H1 (cell line): Measurements from ENCODE around the gene LHFPL6. TPM values are rescaled to one million over a fixed set of nuclear protein-coding genes. Genes with fewer than 3 reads are reported as not detected.

ENCODE experiments used
- CTCF ChIA-PET: fragments of 300-600 bp; sonication (Branson Sonifier 250); formaldehyde crosslinking; loops from one replicate; lab custom pipeline; 2021; ENCODE audit not compliant: partially characterized antibody; lab: Charles Lee
- POLR2A ChIA-PET: fragments of 300-600 bp; sonication (Branson Sonifier 250); formaldehyde crosslinking; loops from one replicate; lab custom pipeline; 2021; ENCODE audit warnings: inconsistent platforms; ENCODE audit not compliant: partially characterized antibody; lab: Charles Lee
- DNase-seq, 2 experiments: peaks; one replicate each; pipeline versions ENCODE4 v3.0.0 to v3.0.0-alpha.2; 2010 to 2022; ENCODE audit warnings: low spot score in 2 of 2, low read depth in 1 of 2, mixed read lengths in 1 of 2
- FAIRE-seq: peaks from 2 replicates; lab custom pipeline; 2011; peaks lifted over from hg19 to GRCh38; lab: Jason Lieb, UNC
- H2AFZ ChIP-seq: 2 replicates; pipeline ENCODE4 v1.8.1; 2012; ENCODE audit warnings: low read length, inconsistent platforms
- H2AK5ac ChIP-seq: 2 replicates; pipeline ENCODE4 v1.6.1; 2013; ENCODE audit warnings: low read depth, low read length
- H2BK120ac ChIP-seq: replicated peaks from 2 replicates; pipeline ENCODE3; 2013; ENCODE audit warnings: low read depth, low read length, inconsistent platforms
- H2BK12ac ChIP-seq: 2 replicates; pipeline ENCODE4 v1.6.1; 2013; ENCODE audit warnings: low read depth, low read length
- H2BK15ac ChIP-seq: 2 replicates; pipeline ENCODE4 v1.6.1; 2013; ENCODE audit warnings: low read length
- H2BK20ac ChIP-seq: 2 replicates; pipeline ENCODE4 v1.6.1; 2013; ENCODE audit warnings: low read length
- H2BK5ac ChIP-seq: 2 replicates; pipeline ENCODE4 v1.6.1; 2013; ENCODE audit warnings: low read depth, low read length
- H3K14ac ChIP-seq: 2 replicates; pipeline ENCODE4 v1.6.1; 2013; ENCODE audit warnings: inconsistent platforms; ENCODE audit not compliant: insufficient read length
- H3K18ac ChIP-seq: 2 replicates; pipeline ENCODE4 v1.6.1; 2013; ENCODE audit warnings: low read length; ENCODE audit errors: extremely low read depth
- H3K23ac ChIP-seq: 2 replicates; pipeline ENCODE4 v1.6.1; 2013; ENCODE audit warnings: inconsistent platforms; ENCODE audit not compliant: insufficient read length
- H3K23me2 ChIP-seq: 2 replicates; pipeline ENCODE4 v1.6.1; 2013; ENCODE audit warnings: low read depth, low read length
- H3K27ac ChIP-seq: 2 replicates; pipeline ENCODE4 v1.6.1; 2011; ENCODE audit warnings: low read depth, low read length, inconsistent platforms
- H3K27me3 ChIP-seq, 4 experiments: replicated peaks in 1 of 4; 1 replicate in 1 of 4; 2 replicates in 3 of 4; pipeline versions ENCODE4 v1.6.1 to v1.8.1; 2011 to 2013; ENCODE audit warnings: low read length in 3 of 4, mild to moderate bottlenecking in 3 of 4, inconsistent platforms in 2 of 4, mixed read lengths in 2 of 4, moderate library complexity in 1 of 4; ENCODE audit not compliant: control insufficient read depth in 3 of 4, insufficient read depth in 3 of 4; ENCODE audit errors: extremely low read depth in 1 of 4
- H3K36me3 ChIP-seq, 4 experiments: 2 replicates each; pipeline versions ENCODE4 v1.6.1 to v1.8.1; 2011 to 2013; ENCODE audit warnings: mild to moderate bottlenecking in 4 of 4, low read length in 3 of 4, moderate library complexity in 2 of 4, control low read depth in 1 of 4, inconsistent platforms in 1 of 4; ENCODE audit not compliant: insufficient read depth in 4 of 4, control insufficient read depth in 2 of 4
- H3K4ac ChIP-seq: replicated peaks from 2 replicates; pipeline ENCODE3; 2013; ENCODE audit warnings: low read length, low read depth, mixed read lengths, inconsistent platforms; ENCODE audit not compliant: insufficient read length
- H3K4me1 ChIP-seq, 4 experiments: replicated peaks in 1 of 4; 1 replicate in 1 of 4; 2 replicates in 3 of 4; pipeline versions ENCODE4 v1.6.1 to v1.8.1; 2011 to 2013; ENCODE audit warnings: low read length in 3 of 4, inconsistent platforms in 2 of 4, mixed read lengths in 1 of 4; ENCODE audit not compliant: insufficient read depth in 4 of 4, control insufficient read depth in 3 of 4
- H3K4me2 ChIP-seq, 2 experiments: 2 replicates each; pipeline versions ENCODE4 v1.6.1 to v1.8.1; 2011 to 2013; ENCODE audit warnings: low read depth in 2 of 2, low read length in 2 of 2, control low read depth in 1 of 2, inconsistent platforms in 1 of 2, mild to moderate bottlenecking in 1 of 2; ENCODE audit not compliant: insufficient read depth in 1 of 2
- H3K4me3 ChIP-seq, 4 experiments: fragments of 200-600, 300-600 bp in 1 of 4; sonication (generic), shearing (Covaris generic), sonication (Bioruptor Twin) in 1 of 4; 2 replicates each; pipeline versions ENCODE4 v1.5.1 to v1.8.1; 2011 to 2016; ENCODE audit warnings: low read length in 4 of 4, low read depth in 3 of 4, control low read depth in 2 of 4, inconsistent platforms in 2 of 4, mild to moderate bottlenecking in 2 of 4, mixed read lengths in 1 of 4, moderate library complexity in 1 of 4; ENCODE audit not compliant: insufficient read depth in 2 of 4; ENCODE audit errors: extremely low read depth in 1 of 4
- H3K56ac ChIP-seq: replicated peaks from 2 replicates; pipeline ENCODE3; 2013; ENCODE audit warnings: low read depth, mild to moderate bottlenecking, mixed read lengths, low read length, inconsistent platforms; ENCODE audit not compliant: insufficient read length
- H3K79me1 ChIP-seq: 2 replicates; pipeline ENCODE4 v1.6.1; 2013; ENCODE audit warnings: low read depth, low read length, control low read depth
- H3K79me2 ChIP-seq, 2 experiments: 2 replicates each; pipeline versions ENCODE4 v1.6.1 to v1.8.1; 2012 to 2013; ENCODE audit warnings: low read length in 2 of 2, mild to moderate bottlenecking in 2 of 2, inconsistent platforms in 1 of 2; ENCODE audit not compliant: insufficient read depth in 2 of 2, control insufficient read depth in 1 of 2
- H3K9ac ChIP-seq, 4 experiments: replicated peaks in 1 of 4; 1 replicate in 1 of 4; 2 replicates in 3 of 4; pipeline versions ENCODE4 v1.6.1 to v1.8.1; 2011 to 2013; ENCODE audit warnings: low read depth in 3 of 4, low read length in 3 of 4, control low read depth in 2 of 4, mild to moderate bottlenecking in 2 of 4, moderate library complexity in 2 of 4, inconsistent platforms in 1 of 4; ENCODE audit errors: extremely low read depth in 1 of 4
- H3K9me3 ChIP-seq, 2 experiments: 2 replicates each; pipeline versions ENCODE4 v1.6.1 to v1.8.1; 2012 to 2013; ENCODE audit warnings: mild to moderate bottlenecking in 2 of 2, moderate library complexity in 2 of 2, control low read depth in 1 of 2, inconsistent platforms in 1 of 2, low read depth in 1 of 2, low read length in 1 of 2, mixed read lengths in 1 of 2; ENCODE audit not compliant: insufficient read depth in 2 of 2
- H4K20me1 ChIP-seq, 2 experiments: replicated peaks in 1 of 2; 2 replicates each; pipeline versions ENCODE3 to v1.8.1; 2011 to 2013; ENCODE audit warnings: inconsistent platforms in 2 of 2, low read length in 2 of 2, mild to moderate bottlenecking in 1 of 2; ENCODE audit not compliant: insufficient read depth in 2 of 2, control insufficient read depth in 1 of 2
- H4K5ac ChIP-seq: 2 replicates; pipeline ENCODE4 v1.6.1; 2013; ENCODE audit warnings: low read length, low read depth, mixed read lengths, inconsistent platforms; ENCODE audit not compliant: insufficient read length
- H4K8ac ChIP-seq: 2 replicates; pipeline ENCODE4 v1.8.0; 2013; ENCODE audit warnings: mild to moderate bottlenecking, moderate library complexity, low read length, inconsistent platforms; ENCODE audit not compliant: insufficient read depth; ENCODE audit errors: extremely low read depth
- H4K91ac ChIP-seq: replicated peaks from 2 replicates; pipeline ENCODE3; 2013; ENCODE audit warnings: low read length, mixed read lengths, inconsistent platforms; ENCODE audit not compliant: insufficient read length
- CEBPB ChIP-seq: IDR thresholded peaks from 2 replicates; pipeline ENCODE4 v1.6.1; 2012; ENCODE audit warnings: low read depth, low read length
- MAFK ChIP-seq: IDR thresholded peaks from 2 replicates; pipeline ENCODE4 v1.6.1; 2012; ENCODE audit warnings: low read depth, mild to moderate bottlenecking, improper control_type of control experiment, low read length
- WGBS, 2 experiments: shearing (Covaris generic) in 1 of 2; methylation state at CpG; one replicate each; pipeline versions ENCODE4 v1.1.6 to v1.1.7; 2013 to 2015; ENCODE audit warnings: low lambda C conversion rate in 2 of 2, mixed read lengths in 2 of 2, inconsistent platforms in 1 of 2, low coverage in 1 of 2, missing lambda C conversion rate in 1 of 2; ENCODE audit not compliant: insufficient replicate concordance in 2 of 2, insufficient coverage in 1 of 2, insufficient read length in 1 of 2; ENCODE audit errors: extremely low coverage in 1 of 2, missing lambda C conversion rate in 1 of 2; 5-methylcytosine and 5-hydroxymethylcytosine counted together
- polyA plus RNA-seq, 7 experiments: library from polyadenylated mRNA; depleted of rRNA in 3 of 7; stranded (reverse) in 5 of 7; unstranded in 2 of 7; fragments of >200 nt in 5 of 7; fragments of 200-250 nt in 2 of 7; gene quantifications; 1 replicate in 5 of 7; 2 replicates in 1 of 7; 4 replicates in 1 of 7; pipeline versions ENCODE4 v1.2.1 to v1.2.3, GENCODE V29; 2011 to 2013; ENCODE audit warnings: missing spikeins in 2 of 7, mixed read lengths in 2 of 7
- total RNA-seq: library from RNA; stranded (reverse); fragmentation: NEBNext Ultra II Directional; extraction: Animal tissue kit (Norgen Biotek cat#: 25700); gene quantifications from 2 replicates; pipeline ENCODE4 v1.2.1, GENCODE V29; 2021

Gene LHFPL6
- total and polyA plus RNA-seq, 2 of the 8 experiments (the other 6 are each of a cell fraction or from before 2014, with no cell fraction given), result 7.6 to 17.0 TPM

DNA sequence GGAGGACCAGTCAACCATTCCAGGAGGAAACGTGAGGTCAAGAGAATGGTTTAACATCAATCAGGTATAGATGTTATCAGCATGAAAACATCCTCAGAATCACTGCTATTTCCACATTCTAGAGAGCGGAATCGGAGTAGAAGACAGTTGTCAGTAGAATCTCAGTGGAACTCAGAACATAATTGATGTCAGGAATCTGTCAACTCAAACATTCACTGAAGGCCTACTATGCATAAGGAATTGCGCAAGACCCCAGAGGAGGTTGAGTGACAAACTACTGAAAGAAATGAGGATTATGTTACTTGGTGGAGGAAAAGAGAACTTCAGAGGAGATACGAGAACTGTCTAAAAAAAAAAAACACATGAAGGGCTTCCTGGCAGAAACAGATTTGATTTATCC is 97.8 kb downstream of the LHFPL6 start:
- H3K23me2 ChIP-seq, result no peaks in the 10 kb centered on the region; the same call in 1 of the 2 replicates
- no peaks in the 10 kb centered on the region for H3K36me3 ChIP-seq
- no peak overlapping the region for H3K9ac ChIP-seq
- DNase-seq (no peak), FAIRE-seq (peak; percentile 24)
- no peaks in the 10 kb centered on the region for H3K79me1 ChIP-seq
- no peak overlapping the region for H3K4me3 ChIP-seq
- TF ChIP-seq MAFK (no peak), CEBPB (peak; percentile 99)
- H2BK20ac ChIP-seq, result no peak overlapping the region
- no peak overlapping the region for H3K56ac ChIP-seq
- no peaks in the 10 kb centered on the region for H4K20me1 ChIP-seq
- H4K91ac ChIP-seq, result no peak overlapping the region
- H2AFZ ChIP-seq, result no peak overlapping the region
- H4K8ac ChIP-seq, result no peak overlapping the region
- peaks cover 0 to 2% of the 10 kb centered on the region in 2 experiments; a peak in 1 of 4 replicates for H3K9me3 ChIP-seq
- H2BK5ac ChIP-seq, result no peak overlapping the region
- POLR2A ChIA-PET, result no interaction called here
- H3K14ac ChIP-seq, result no peak overlapping the region
- no peak overlapping the region for H2BK15ac ChIP-seq
- no peaks in the 10 kb centered on the region for H3K27me3 ChIP-seq
- H2AK5ac ChIP-seq, result no peak overlapping the region
- H3K27ac ChIP-seq, result no peak overlapping the region
- H3K79me2 ChIP-seq, result no peaks in the 10 kb centered on the region
- no peak overlapping the region for H3K4ac ChIP-seq
- H4K5ac ChIP-seq, result no peak overlapping the region
- CTCF ChIA-PET, result interaction anchor here (0.5 to 1.3 kb wide), 3 partner anchors 11 to 20 kb away, joined by 3 read pairs; no protein-coding TSS in a partner anchor
- peaks cover 0 to 11% (median 5%) of the 10 kb centered on the region in 4 experiments; a peak in 2 of 7 replicates for H3K4me1 ChIP-seq
- 94% methylated on average over 5 of the region's 5 CpGs; no CpG with 5 or more reads in 1 of the 2 experiments for WGBS, 2 experiments
- no peak overlapping the region for H2BK12ac ChIP-seq
- H3K4me2 ChIP-seq, result no peak overlapping the region
- no peak overlapping the region for H2BK120ac ChIP-seq
- no peak overlapping the region for H3K18ac ChIP-seq
- H3K23ac ChIP-seq, result no peak overlapping the region
